Suprapubic skin (tissue), 4 donors: ENCODE data around the gene GLP2R. TPM values are rescaled to one million over a fixed set of nuclear protein-coding genes. Genes with fewer than 3 reads are reported as not detected.
A peak's percentile ranks its signal among the peaks of the same experiment; 100 is the strongest.

ENCODE experiments used
- DNase-seq, 2 donors: peaks; one replicate each; pipeline ENCODE4 v3.0.0-alpha.2; 2019; ENCODE audit warnings: low spot score in 2 of 2
- H3K27ac ChIP-seq: fragments of 200-600 bp; sonication (generic); one replicate; pipeline ENCODE4 v1.5.1; 2019
- H3K27me3 ChIP-seq: fragments of 200-600 bp; sonication (generic); one replicate; pipeline ENCODE4 v1.5.1; 2019
- H3K36me3 ChIP-seq: fragments of 200-600 bp; sonication (generic); one replicate; pipeline ENCODE4 v1.5.1; 2019
- H3K4me1 ChIP-seq: fragments of 200-600 bp; sonication (generic); one replicate; pipeline ENCODE4 v1.5.1; 2019
- H3K4me3 ChIP-seq: fragments of 200-600 bp; sonication (generic); one replicate; pipeline ENCODE4 v1.5.1; 2019; ENCODE audit warnings: mild to moderate bottlenecking
- H3K9me3 ChIP-seq: fragments of 200-600 bp; sonication (generic); one replicate; pipeline ENCODE4 v1.5.1; 2019
- EP300 ChIP-seq: sonication (generic); formaldehyde crosslinking; IDR thresholded peaks from one replicate; pipeline ENCODE4 v1.6.1; 2017; ENCODE audit warnings: antibody characterized with exemption
- POLR2A ChIP-seq, 2 donors: fragments of 450-650 bp; IDR thresholded peaks; one replicate each; pipeline ENCODE4 v1.6.1; 2017; ENCODE audit warnings: antibody characterized with exemption in 2 of 2, mild to moderate bottlenecking in 2 of 2, moderate library complexity in 2 of 2
- POLR2AphosphoS5 ChIP-seq, 3 donors: sonication (generic); formaldehyde crosslinking; IDR thresholded peaks; one replicate each; pipeline ENCODE4 v1.6.1; 2017; ENCODE audit warnings: antibody characterized with exemption in 3 of 3
- WGBS: methylation state at CpG from one replicate; pipeline ENCODE4 v1.1.5; 2018; 5-methylcytosine and 5-hydroxymethylcytosine counted together
- total RNA-seq, 4 donors: library from RNA; depleted of rRNA; stranded (reverse); fragments of >200 nt; gene quantifications; one replicate each; pipeline ENCODE4 v1.1.0, GENCODE V29; 2016
- TF ChIP-seq, protein P1 (sequence below), 2 donors: fragments of 200-600 bp in 1 of 2; fragments of 450-650 bp in 1 of 2; sonication (generic) in 1 of 2; IDR thresholded peaks; one replicate each; pipeline ENCODE4 v1.5.1; 2016 to 2019; ENCODE audit warnings: antibody characterized with exemption in 2 of 2, mild to moderate bottlenecking in 1 of 2, moderate library complexity in 1 of 2

Gene GLP2R
- total RNA-seq, 4 donors from 2014 or later, result 0.40 to 0.76 (median 0.49) TPM; not detected in 1

DNA sequence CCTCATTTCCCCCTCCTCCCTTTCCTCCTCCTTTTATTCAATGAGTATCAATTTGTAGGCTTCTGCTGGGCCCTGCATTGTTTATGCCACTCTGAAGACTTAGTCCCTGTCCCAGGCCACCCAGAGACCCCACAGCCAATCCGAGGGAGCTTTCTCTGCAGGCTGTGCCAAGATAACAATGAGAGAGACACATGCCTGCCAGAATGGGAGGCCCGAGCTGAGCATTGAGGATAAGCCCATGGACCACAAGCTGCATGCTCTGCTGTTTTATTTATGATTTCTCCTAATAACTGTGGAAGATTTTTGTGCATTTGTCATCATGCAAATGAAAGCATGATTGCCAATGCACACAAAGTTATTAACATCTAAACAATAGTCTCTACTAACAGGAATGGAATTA is 76.4 kb downstream of the GLP2R start:
- peaks cover 10% of the 10 kb centered on the region for H3K27me3 ChIP-seq
- H3K9me3 ChIP-seq, result no peaks in the 10 kb centered on the region
- TF ChIP-seq, protein P1, sequence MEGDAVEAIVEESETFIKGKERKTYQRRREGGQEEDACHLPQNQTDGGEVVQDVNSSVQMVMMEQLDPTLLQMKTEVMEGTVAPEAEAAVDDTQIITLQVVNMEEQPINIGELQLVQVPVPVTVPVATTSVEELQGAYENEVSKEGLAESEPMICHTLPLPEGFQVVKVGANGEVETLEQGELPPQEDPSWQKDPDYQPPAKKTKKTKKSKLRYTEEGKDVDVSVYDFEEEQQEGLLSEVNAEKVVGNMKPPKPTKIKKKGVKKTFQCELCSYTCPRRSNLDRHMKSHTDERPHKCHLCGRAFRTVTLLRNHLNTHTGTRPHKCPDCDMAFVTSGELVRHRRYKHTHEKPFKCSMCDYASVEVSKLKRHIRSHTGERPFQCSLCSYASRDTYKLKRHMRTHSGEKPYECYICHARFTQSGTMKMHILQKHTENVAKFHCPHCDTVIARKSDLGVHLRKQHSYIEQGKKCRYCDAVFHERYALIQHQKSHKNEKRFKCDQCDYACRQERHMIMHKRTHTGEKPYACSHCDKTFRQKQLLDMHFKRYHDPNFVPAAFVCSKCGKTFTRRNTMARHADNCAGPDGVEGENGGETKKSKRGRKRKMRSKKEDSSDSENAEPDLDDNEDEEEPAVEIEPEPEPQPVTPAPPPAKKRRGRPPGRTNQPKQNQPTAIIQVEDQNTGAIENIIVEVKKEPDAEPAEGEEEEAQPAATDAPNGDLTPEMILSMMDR (IDR thresholded peaks at IDR 0.05), result no peak
- TF ChIP-seq POLR2AphosphoS5 (IDR thresholded peaks at IDR 0.05), result no peak
- no peaks in the 10 kb centered on the region for H3K36me3 ChIP-seq
- WGBS, result 29% methylated on average over 2 of the region's 2 CpGs
- peaks cover 3% of the 10 kb centered on the region for H3K4me1 ChIP-seq
- DNase-seq, result no peak
- no peak overlapping the region for H3K4me3 ChIP-seq
- no peak overlapping the region for H3K27ac ChIP-seq

DNA sequence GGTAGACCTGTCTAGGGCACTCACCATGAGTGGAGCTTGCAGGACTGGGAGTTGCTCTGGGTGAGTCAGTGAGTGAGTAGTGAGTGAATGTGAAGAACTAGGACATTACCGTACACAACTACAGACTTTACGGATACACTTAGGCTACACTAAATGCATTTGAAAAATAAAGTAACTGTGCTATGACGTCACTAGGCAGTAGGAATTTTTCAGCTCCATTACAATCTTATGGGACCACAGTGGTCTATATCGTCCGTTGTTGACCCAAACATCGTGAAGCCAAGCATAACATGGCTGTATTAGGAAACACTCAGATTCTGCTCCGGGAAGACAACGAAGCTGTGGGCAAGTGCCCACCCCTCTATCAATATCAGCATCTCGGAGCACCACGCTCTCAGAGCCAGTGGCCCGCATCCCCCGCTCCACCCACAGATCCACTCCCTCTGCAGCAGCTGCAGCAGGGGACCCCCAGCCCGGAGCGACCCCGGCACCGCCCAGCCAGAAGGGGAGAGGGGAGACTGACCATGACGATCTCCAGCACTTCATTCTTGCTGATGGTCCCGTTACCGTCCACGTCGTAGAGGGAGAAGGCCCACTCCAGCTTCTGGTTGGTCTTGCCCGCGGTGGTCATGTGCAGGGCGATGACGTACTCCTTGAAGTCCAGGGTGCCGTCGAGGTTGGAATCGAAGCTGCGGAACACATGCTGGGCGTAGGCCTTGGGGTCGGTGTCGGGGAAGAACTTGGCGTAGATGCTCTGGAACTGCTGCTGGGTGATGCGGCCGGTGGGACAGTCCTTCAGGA is 78.8 kb downstream of the GLP2R start:
- peaks cover 11% of the 10 kb centered on the region for H3K27me3 ChIP-seq
- peaks cover 3% of the 10 kb centered on the region for H3K4me1 ChIP-seq
- H3K4me3 ChIP-seq, result no peak overlapping the region
- no peaks in the 10 kb centered on the region for H3K36me3 ChIP-seq
- WGBS, result 94% methylated on average over 34 of the region's 35 CpGs
- no peak for DNase-seq
- H3K27ac ChIP-seq, result no peak overlapping the region
- no peaks in the 10 kb centered on the region for H3K9me3 ChIP-seq
- TF ChIP-seq, protein P1 (IDR thresholded peaks at IDR 0.05), result no peak
- TF ChIP-seq EP300 (no peak), POLR2AphosphoS5 (IDR thresholded peaks at IDR 0.05) (no peak)

DNA sequence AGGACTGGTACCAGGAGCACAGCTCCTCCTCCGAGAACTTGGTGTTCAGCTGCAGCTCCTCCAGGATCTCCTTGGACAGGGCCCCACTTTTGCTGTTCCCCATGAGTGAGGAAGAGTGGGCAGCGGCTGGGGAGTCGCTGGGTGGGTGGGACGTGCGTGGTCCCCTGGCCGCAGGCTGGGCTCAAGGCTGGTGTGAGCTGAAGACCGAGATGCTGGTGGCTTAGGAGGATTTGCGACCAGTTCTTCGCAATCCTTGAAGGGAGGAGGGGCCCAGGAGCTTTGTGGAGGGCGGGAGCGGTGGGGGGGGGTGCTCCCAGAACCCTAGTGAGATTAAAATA is 79.3 kb downstream of the GLP2R start, which contains the start of gene RCVRN:
Gene RCVRN (minus strand): TSS at position 194 of the 338 bp plus-strand sequence. CDS start 91 bp downstream, at position 103.
- Histone ChIP-seq H3K4me1 (peaks cover under 1% of the 10 kb centered on the region), H3K36me3 (no peaks in the 10 kb centered on the region)
- WGBS, result 95% methylated on average over 11 of the region's 11 CpGs

DNA sequence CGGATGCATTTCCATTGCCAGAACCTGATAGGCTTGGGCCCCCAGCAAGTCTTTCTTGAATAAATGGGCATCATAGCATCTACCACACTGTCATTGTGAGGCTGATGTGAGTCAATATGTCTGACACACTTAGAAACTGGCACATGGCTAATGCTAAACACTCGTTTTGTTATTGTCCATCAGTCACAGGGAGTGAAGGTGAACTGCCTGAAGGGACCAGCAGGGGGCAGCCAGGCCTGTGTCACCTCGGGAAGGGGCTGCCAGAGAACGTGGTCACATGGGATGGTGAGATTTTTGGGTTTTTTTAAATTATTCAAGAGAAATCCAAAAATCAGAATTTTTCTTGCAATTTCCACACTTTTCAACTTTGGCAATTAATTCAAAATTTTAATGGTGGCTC is 80.2 kb downstream of the GLP2R start:
- Histone ChIP-seq H3K4me1 (no peaks in the 10 kb centered on the region), H3K36me3 (no peaks in the 10 kb centered on the region), H3K4me3 (no peak overlapping the region), H3K27ac (no peak overlapping the region), H3K9me3 (no peaks in the 10 kb centered on the region), H3K27me3 (peaks cover 11% of the 10 kb centered on the region)
- DNase-seq, result no peak
- TF ChIP-seq POLR2AphosphoS5 (IDR thresholded peaks at IDR 0.05) (no peak), EP300 (no peak), POLR2A (IDR thresholded peaks at IDR 0.05) (no peak)
- TF ChIP-seq, protein P1 (IDR thresholded peaks at IDR 0.05), result peak; percentile 20 to 50
- WGBS, result 18% methylated on average over 4 of the region's 4 CpGs

More for the DNA sequence above, 79.3 kb downstream of the GLP2R start, which contains the start of gene RCVRN:
- Histone ChIP-seq H3K27me3 (peaks cover 11% of the 10 kb centered on the region), H3K4me3 (no peak within 1 kb of the TSS), H3K9me3 (no peaks in the 10 kb centered on the region), H3K27ac (no peak within 1 kb of the TSS)
- DNase-seq, result no peak
- TF ChIP-seq POLR2A (IDR thresholded peaks at IDR 0.05), result no peak

DNA sequence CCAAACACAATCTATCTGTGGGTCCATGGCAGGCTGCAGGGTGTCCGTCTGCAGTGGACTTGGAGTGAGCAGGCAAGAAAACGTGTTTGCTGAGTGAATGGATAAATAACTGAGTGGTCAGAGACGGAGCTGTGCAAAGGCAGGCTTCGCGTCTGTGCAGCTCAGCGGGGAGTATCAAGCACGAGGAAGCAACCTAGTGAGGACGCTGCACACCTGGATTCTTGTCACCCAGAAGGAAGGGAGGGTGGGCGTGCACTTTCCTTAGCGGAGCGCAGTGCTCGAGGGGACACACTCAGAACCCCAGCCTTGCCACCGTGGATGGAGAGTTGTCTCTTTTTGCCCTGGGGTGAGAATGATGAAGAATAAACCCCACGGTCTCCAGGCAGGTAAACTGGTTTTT is 80.9 kb downstream of the GLP2R start:
- TF ChIP-seq, protein P1 (IDR thresholded peaks at IDR 0.05), result no peak
- TF ChIP-seq POLR2A (IDR thresholded peaks at IDR 0.05) (no peak), POLR2AphosphoS5 (IDR thresholded peaks at IDR 0.05) (no peak), EP300 (no peak)
- H3K4me1 ChIP-seq, result no peaks in the 10 kb centered on the region
- H3K27ac ChIP-seq, result no peak overlapping the region
- H3K9me3 ChIP-seq, result no peaks in the 10 kb centered on the region
- H3K27me3 ChIP-seq, result peaks cover 11% of the 10 kb centered on the region
- 43% methylated on average over 11 of the region's 14 CpGs for WGBS
- peak in 1 of 2 donors; percentile 55 for DNase-seq
- no peaks in the 10 kb centered on the region for H3K36me3 ChIP-seq
- H3K4me3 ChIP-seq, result no peak overlapping the region
